K562 (cell line): ENCODE data around the gene C1GALT1C1. TPM values are rescaled to one million over a fixed set of nuclear protein-coding genes. Genes with fewer than 3 reads are reported as not detected.
A peak's percentile ranks its signal among the peaks of the same experiment; 100 is the strongest.

Experiments used
- ADNP ChIP-seq: fragments of 200-800 bp; sonication (Bioruptor generic); IDR thresholded peaks from 2 replicates; pipeline ENCODE4 v1.6.1; 2016; ENCODE audit warnings: missing genetic modification characterization, missing compliant biosample characterization
- EGR1 ChIP-seq: fragments of 450-650 bp; conservative IDR thresholded peaks from 2 replicates; pipeline ENCODE4 v1.6.1; 2017; ENCODE audit warnings: mild to moderate bottlenecking
- FOS ChIP-seq: IDR thresholded peaks from 3 replicates; pipeline ENCODE4 v1.6.1; 2011; ENCODE audit not compliant: insufficient read length; ENCODE audit errors: extremely low read depth
- HDAC1 ChIP-seq, 2 experiments: fragments of 450-650 bp; IDR thresholded peaks; 2 replicates each; pipeline ENCODE4 v1.6.1; 2016 to 2017; ENCODE audit warnings: inconsistent platforms in 1 of 2, mild to moderate bottlenecking in 1 of 2, moderate library complexity in 1 of 2
- HDAC2 ChIP-seq: fragments of 450-650 bp; IDR thresholded peaks from 2 replicates; pipeline ENCODE4 v1.6.1; 2016; ENCODE audit warnings: mild to moderate bottlenecking
- NFIC ChIP-seq: fragments of 450-650 bp; IDR thresholded peaks from 2 replicates; pipeline ENCODE4 v1.6.1; 2017; ENCODE audit warnings: mild to moderate bottlenecking, inconsistent platforms
- NRF1 ChIP-seq, 2 experiments: fragments of 450-650 bp; IDR thresholded peaks in 1 of 2; conservative IDR thresholded peaks in 1 of 2; 2 replicates each; pipeline ENCODE4 v1.6.1; 2014; ENCODE audit warnings: mild to moderate bottlenecking in 2 of 2
- RB1 ChIP-seq: fragments of 450-650 bp; IDR thresholded peaks from 2 replicates; pipeline ENCODE4 v1.6.1; 2017; ENCODE audit warnings: low read depth, mild to moderate bottlenecking
- RCOR1 ChIP-seq, 2 experiments: IDR thresholded peaks; 2 replicates each; pipeline ENCODE4 v1.6.1; 2012; ENCODE audit warnings: low read depth in 2 of 2, low read length in 2 of 2, borderline replicate concordance in 1 of 2, improper control_type of control experiment in 1 of 2
- REST ChIP-seq, 2 experiments: fragments of 450-650 bp; formaldehyde crosslinking in 1 of 2; IDR thresholded peaks; 2 replicates each; pipeline versions ENCODE4 v1.4.0 to v1.6.1; 2014 to 2020; ENCODE audit warnings: mild to moderate bottlenecking in 2 of 2, borderline replicate concordance in 1 of 2, low read depth in 1 of 2
- SP2 ChIP-seq: IDR thresholded peaks from 2 replicates; pipeline ENCODE4 v1.6.1; 2011; ENCODE audit warnings: mild to moderate bottlenecking, low read depth, low read length, moderate library complexity; ENCODE audit not compliant: poor library complexity, severe bottlenecking; ENCODE audit errors: extremely low read depth
- SUPT5H ChIP-seq: fragments of 450-650 bp; IDR thresholded peaks from 2 replicates; pipeline ENCODE4 v1.6.1; 2016
- TBP ChIP-seq: optimal IDR thresholded peaks from 2 replicates; pipeline ENCODE3; 2011; ENCODE audit warnings: low read depth, low read length, improper control_type of control experiment
- THAP12 ChIP-seq: fragments of 250-450 bp; sonication (Bioruptor Pico); IDR thresholded peaks from 2 replicates; pipeline ENCODE4 v1.9.0; 2021; ENCODE audit warnings: mild to moderate bottlenecking, inconsistent platforms
- U2AF2 ChIP-seq: fragments of 200-400 bp; formaldehyde crosslinking; optimal IDR thresholded peaks from 2 replicates; pipeline ENCODE3; 2017; ENCODE audit warnings: low read depth, mild to moderate bottlenecking, low read length
- YBX1 ChIP-seq: fragments of 450-650 bp; IDR thresholded peaks from 2 replicates; pipeline ENCODE4 v1.7.1; 2016; ENCODE audit warnings: mild to moderate bottlenecking
- ZEB2 ChIP-seq: fragments of 450-650 bp; IDR thresholded peaks from 2 replicates; pipeline ENCODE4 v1.6.1; 2016
- ZFX ChIP-seq: sonication (generic); formaldehyde crosslinking; IDR thresholded peaks from 2 replicates; pipeline ENCODE4 v1.8.0; 2022; ENCODE audit warnings: mild to moderate bottlenecking, missing genetic modification reagents, moderate library complexity
- polyA plus RNA-seq, 8 experiments: library from polyadenylated mRNA; depleted of rRNA in 4 of 8; stranded (reverse) in 5 of 8; unstranded in 3 of 8; fragments of >200 nt; fragmentation: Nextera tagmentation in 2 of 8; fragmentation: Illumina TruSeq in 1 of 8; extraction: Ambion mirVana in 2 of 8; extraction: Trizol in 1 of 8; gene quantifications; 2 replicates each; pipeline versions ENCODE4 v1.2.1 to v1.2.3, GENCODE V29; 2011 to 2014; ENCODE audit warnings: inconsistent platforms in 1 of 8, missing spikeins in 1 of 8
- total RNA-seq, 7 experiments: library from RNA; depleted of rRNA in 6 of 7; stranded (reverse); fragments of >200 nt in 6 of 7; fragmentation: Illumina TruSeq in 2 of 7; extraction: Trizol in 2 of 7; gene quantifications; 2 replicates each; pipeline versions ENCODE4 v1.2.1 to v1.2.3, GENCODE V29; 2011 to 2021; ENCODE audit warnings: low replicate concordance in 1 of 7

C1GALT1C1 gene
- total and polyA plus RNA-seq, 9 of the 15 experiments (the other 6 are each of a cell fraction or from before 2014, with no cell fraction given): 9.6 to 49.4 (median 17.1) TPM

GRCh38 chrX:120629667-120630537 is at the start of gene C1GALT1C1 (continued):
- TF ChIP-seq U2AF2: no peak
- TF ChIP-seq THAP12 (CRISPR knock-in tag): 0 out of 2 replicates have a peak, but pooled peaks have one; percentile 29
- TF ChIP-seq SUPT5H: peak; percentile 81
- peak; percentile 64; the same call in 1 of the 2 replicates for TF ChIP-seq EGR1
- peak; percentile 86 for TF ChIP-seq TBP
- peak; percentile 88; the same call in 1 of the 2 replicates for TF ChIP-seq HDAC2
- peak; percentile 34; the same call in 1 of the 2 replicates for TF ChIP-seq REST (IDR thresholded peaks at IDR 0.05; ENCODE audit: borderline replicate concordance)
- no peak for TF ChIP-seq REST (CRISPR knock-in tag; IDR thresholded peaks at IDR 0.05; ENCODE audit: low read depth)
- no peak for TF ChIP-seq FOS
- no peak for TF ChIP-seq YBX1
- 0 out of 2 replicates have a peak, but pooled peaks have one; percentile 25 for TF ChIP-seq NFIC
- TF ChIP-seq SP2: peak; percentile 65
- TF ChIP-seq NRF1 (conservative IDR thresholded peaks at IDR 0.05 in 1 of 2, IDR thresholded peaks at IDR 0.05 in 1 of 2): peak; percentile 97 to 98
- TF ChIP-seq HDAC1 (IDR thresholded peaks at IDR 0.05): peak in 1 of 2 experiments; percentile 71; a peak in 2 of 4 replicates
- TF ChIP-seq RCOR1 (IDR thresholded peaks at IDR 0.05; ENCODE audit: borderline replicate concordance in 1 of 2, low read depth in 2 of 2, low read length in 2 of 2): peak in 1 of 2 experiments; percentile 64; a peak in 1 of 4 replicates
- TF ChIP-seq RB1: peak; percentile 35; the same call in 1 of the 2 replicates
- peak; percentile 60 for TF ChIP-seq ZEB2
- TF ChIP-seq ADNP: no peak
- TF ChIP-seq ZFX: peak; percentile 72
